K562 (cell line): ENCODE results near the gene IBTK.

Experiments used
- CC2D1A ChIP-seq: fragments of 450-650 bp; IDR thresholded peaks from 2 replicates; pipeline ENCODE4 v1.6.1; 2017; ENCODE audit warnings: mild to moderate bottlenecking
- ETV6 ChIP-seq, 3 experiments: fragments of 150-350 bp in 1 of 3; sonication (generic) in 1 of 3; formaldehyde crosslinking in 1 of 3; IDR thresholded peaks; 2 replicates each; pipeline versions ENCODE4 v1.6.1 to v1.8.0; 2014 to 2022; ENCODE audit warnings: borderline replicate concordance in 2 of 3, low read depth in 2 of 3, antibody characterized with exemption in 1 of 3, low read length in 1 of 3, mild to moderate bottlenecking in 1 of 3, missing genetic modification reagents in 1 of 3
- EZH2 ChIP-seq: IDR thresholded peaks from 2 replicates; pipeline ENCODE4 v1.6.1; 2012; ENCODE audit warnings: low read depth, mild to moderate bottlenecking, inconsistent platforms, low read length, borderline replicate concordance
- FOXP1 ChIP-seq: sonication (generic); formaldehyde crosslinking; IDR thresholded peaks from 2 replicates; pipeline ENCODE4 v1.8.0; 2022; ENCODE audit warnings: mild to moderate bottlenecking, missing genetic modification reagents
- NEUROD1 ChIP-seq: fragments of 150-350 bp; IDR thresholded peaks from 2 replicates; pipeline ENCODE4 v1.6.1; 2014; ENCODE audit warnings: borderline replicate concordance, low read length, low read depth; ENCODE audit not compliant: partially characterized antibody
- SMC3 ChIP-seq: conservative IDR thresholded peaks from 2 replicates; pipeline ENCODE4 v1.6.1; 2011; ENCODE audit warnings: low read depth, low read length, improper control_type of control experiment; ENCODE audit not compliant: insufficient read depth
- ZFX ChIP-seq: sonication (generic); formaldehyde crosslinking; IDR thresholded peaks from 2 replicates; pipeline ENCODE4 v1.8.0; 2022; ENCODE audit warnings: mild to moderate bottlenecking, missing genetic modification reagents, moderate library complexity
- ZNF253 ChIP-seq: fragments of 250-450 bp; sonication (Bioruptor Pico); conservative IDR thresholded peaks from 2 replicates; pipeline ENCODE4 v1.6.1; 2021; ENCODE audit warnings: mild to moderate bottlenecking
- TF ChIP-seq, protein P1 (sequence below): fragments of 450-650 bp; IDR thresholded peaks from 2 replicates; pipeline ENCODE4 v1.6.1; 2014; ENCODE audit warnings: low read depth, mild to moderate bottlenecking, moderate library complexity, borderline replicate concordance

DNA sequence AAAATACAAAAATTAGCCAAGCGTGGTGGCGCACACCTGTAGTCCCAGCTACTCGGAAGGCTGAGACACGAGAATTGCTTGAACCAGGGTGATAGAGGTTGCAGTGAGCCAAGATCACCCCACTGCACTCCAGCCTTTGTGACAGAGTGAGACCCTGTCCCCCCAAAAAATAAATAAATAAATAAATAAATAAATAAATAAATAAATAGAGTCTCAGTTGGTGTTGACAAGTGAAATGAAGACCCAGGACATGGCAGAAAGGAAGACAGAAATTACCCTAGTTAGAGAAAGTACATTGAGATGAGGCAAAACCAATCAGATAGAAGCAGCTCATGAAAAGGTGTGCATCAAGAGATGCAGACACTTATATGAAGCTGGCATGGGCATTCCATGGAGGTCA, 105.0 kb downstream of the IBTK start:
- no peak for TF ChIP-seq ETV6 (IDR thresholded peaks at IDR 0.05; ENCODE audit: borderline replicate concordance in 1 of 2, low read depth in 2 of 2, low read length in 1 of 2)
- TF ChIP-seq ETV6 (CRISPR knock-in tag; IDR thresholded peaks at IDR 0.05; ENCODE audit: borderline replicate concordance): no peak
- no peak for TF ChIP-seq EZH2
- no peak for TF ChIP-seq SMC3
- no peak for TF ChIP-seq CC2D1A
- no peak for TF ChIP-seq ZNF253 (CRISPR knock-in tag)
- TF ChIP-seq FOXP1 (CRISPR knock-in tag): no peak
- TF ChIP-seq, protein P1, sequence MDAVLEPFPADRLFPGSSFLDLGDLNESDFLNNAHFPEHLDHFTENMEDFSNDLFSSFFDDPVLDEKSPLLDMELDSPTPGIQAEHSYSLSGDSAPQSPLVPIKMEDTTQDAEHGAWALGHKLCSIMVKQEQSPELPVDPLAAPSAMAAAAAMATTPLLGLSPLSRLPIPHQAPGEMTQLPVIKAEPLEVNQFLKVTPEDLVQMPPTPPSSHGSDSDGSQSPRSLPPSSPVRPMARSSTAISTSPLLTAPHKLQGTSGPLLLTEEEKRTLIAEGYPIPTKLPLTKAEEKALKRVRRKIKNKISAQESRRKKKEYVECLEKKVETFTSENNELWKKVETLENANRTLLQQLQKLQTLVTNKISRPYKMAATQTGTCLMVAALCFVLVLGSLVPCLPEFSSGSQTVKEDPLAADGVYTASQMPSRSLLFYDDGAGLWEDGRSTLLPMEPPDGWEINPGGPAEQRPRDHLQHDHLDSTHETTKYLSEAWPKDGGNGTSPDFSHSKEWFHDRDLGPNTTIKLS: no peak
- TF ChIP-seq NEUROD1: no peak
- TF ChIP-seq ZFX: no peak
